PC-3 (cell line): Measurements from ENCODE around the gene DPYSL3. TPM values are rescaled to one million over a fixed set of nuclear protein-coding genes. Genes with fewer than 3 reads are reported as not detected.

Source experiments
- ATAC-seq: fragments of 200-7000 bp; cut with Tn5 transposase; 2 replicates; pipeline ENCODE4 v1.9.1; 2020; ENCODE audit warnings: mild to moderate bottlenecking, moderate library complexity
- BruUV-seq: library from RNA; stranded (reverse); fragments of 400-500 nt; replicated peaks from 2 replicates; lab custom pipeline; 2021; lab: Mats Ljungman, UMichigan
- CTCF ChIA-PET: fragments of 300-600 bp; sonication (Branson Sonifier 250); formaldehyde crosslinking; loops from one replicate; lab custom pipeline; 2022; ENCODE audit warnings: antibody characterized with exemption; lab: Charles Lee
- POLR2A ChIA-PET: fragments of 300-600 bp; sonication (Branson Sonifier 250); formaldehyde crosslinking; loops from one replicate; lab custom pipeline; 2022; ENCODE audit warnings: antibody characterized with exemption; ENCODE audit not compliant: unreplicated experiment; lab: Charles Lee
- DNase-seq: peaks from one replicate; pipeline ENCODE4 v3.0.0-alpha.2; 2015
- H2AFZ ChIP-seq: fragments of 300-600 bp; sonication (generic); 2 replicates; pipeline ENCODE4 v1.6.0; 2016; ENCODE audit warnings: antibody characterized with exemption, low read length
- H3F3A ChIP-seq: fragments of 300-600 bp; sonication (generic); one replicate; pipeline ENCODE4 v1.6.0; 2017; ENCODE audit warnings: antibody characterized with exemption, low read length, control low read depth, mild to moderate bottlenecking; ENCODE audit not compliant: unreplicated experiment
- H3K27ac ChIP-seq: fragments of 300-600 bp; sonication (generic); 2 replicates; pipeline ENCODE4 v1.5.1; 2016; ENCODE audit warnings: mild to moderate bottlenecking, low read length
- H3K27me3 ChIP-seq: fragments of 300-600 bp; sonication (generic); 2 replicates; pipeline ENCODE4 v1.6.1; 2016; ENCODE audit warnings: low read length, mixed read lengths
- H3K36me3 ChIP-seq: fragments of 300-600 bp; sonication (generic); 2 replicates; pipeline ENCODE4 v1.6.1; 2016; ENCODE audit warnings: low read depth, mixed run types, low read length, mixed read lengths
- H3K4me1 ChIP-seq: fragments of 300-600 bp; sonication (generic); 2 replicates; pipeline ENCODE4 v1.5.1; 2016; ENCODE audit warnings: low read length; ENCODE audit not compliant: insufficient read depth
- H3K4me2 ChIP-seq: fragments of 300-600 bp; sonication (generic); 2 replicates; pipeline ENCODE4 v1.6.0; 2016; ENCODE audit warnings: low read length
- H3K4me3 ChIP-seq: fragments of 300-600 bp; sonication (generic); 2 replicates; pipeline ENCODE4 v1.5.1; 2016; ENCODE audit warnings: mild to moderate bottlenecking, low read length, mixed read lengths
- H3K79me2 ChIP-seq: fragments of 300-600 bp; sonication (generic); 2 replicates; pipeline ENCODE4 v1.6.1; 2017; ENCODE audit warnings: low read length, mixed read lengths
- H3K9ac ChIP-seq: fragments of 300-600 bp; sonication (generic); 2 replicates; pipeline ENCODE4 v1.6.0; 2016; ENCODE audit warnings: mild to moderate bottlenecking, low read length
- H3K9me2 ChIP-seq: fragments of 300-600 bp; sonication (generic); replicated peaks from 2 replicates; pipeline ENCODE4 v1.6.1; 2016; ENCODE audit warnings: mixed run types, low read length, mixed read lengths
- H3K9me3 ChIP-seq: fragments of 300-600 bp; sonication (generic); 2 replicates; pipeline ENCODE4 v1.6.1; 2016; ENCODE audit warnings: low read length, mixed read lengths
- H4K20me1 ChIP-seq: fragments of 300-600 bp; sonication (generic); 2 replicates; pipeline ENCODE4 v1.6.1; 2016; ENCODE audit warnings: low read length, mixed read lengths
- CTCF ChIP-seq: fragments of 300-600 bp; sonication (generic); conservative IDR thresholded peaks from 2 replicates; pipeline ENCODE4 v1.5.1; 2017; ENCODE audit warnings: antibody characterized with exemption, low read depth, mild to moderate bottlenecking, low read length
- EZH2 ChIP-seq: fragments of 300-600 bp; sonication (generic); IDR thresholded peaks from one replicate; pipeline ENCODE4 v1.6.1; 2017; ENCODE audit warnings: antibody characterized with exemption, mild to moderate bottlenecking, low read length; ENCODE audit not compliant: unreplicated experiment
- EZH2phosphoT487 ChIP-seq: fragments of 300-600 bp; sonication (generic); IDR thresholded peaks from 2 replicates; pipeline ENCODE4 v1.6.1; 2018; ENCODE audit warnings: mild to moderate bottlenecking, antibody characterized with exemption, low read length, borderline replicate concordance
- intact Hi-C: fragments of 100-400 bp; cut with micrococcal nuclease; formaldehyde crosslinking; loops from 2 replicates; pipeline ENCODE4 v1.9.0; 2023
- total RNA-seq: library from RNA; depleted of rRNA; stranded (reverse); fragments of >200 nt; gene quantifications from 2 replicates; pipeline ENCODE4 v1.2.3, GENCODE V29; 2014

The DPYSL3 gene
- total RNA-seq, 1 experiment from 2014 or later: 20.6 TPM

DNA sequence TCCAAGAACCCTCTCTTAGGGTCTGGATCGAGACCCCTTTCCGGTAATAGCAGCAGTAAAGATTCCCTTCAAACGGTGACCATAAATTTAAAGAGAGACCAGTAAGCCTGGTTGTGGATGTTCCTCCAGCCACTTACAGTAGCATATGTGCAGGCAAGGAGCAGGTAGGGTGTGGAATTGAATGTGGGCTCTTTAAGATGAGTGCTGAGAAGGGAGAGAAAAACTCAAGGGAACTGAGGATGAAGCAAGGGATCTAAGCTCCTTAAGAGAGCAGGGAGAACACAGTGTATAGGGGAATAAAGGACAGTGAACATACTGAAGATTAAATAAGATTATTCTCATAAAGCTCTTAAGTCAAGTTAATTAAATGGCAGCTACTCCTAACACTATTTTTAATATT lies 51.3 kb downstream of the DPYSL3 start:
- intact Hi-C loops: no loop called here
- TF ChIP-seq EZH2 (no peak), CTCF (no peak), EZH2phosphoT487 (no peak)
- ATAC-seq (no peak), DNase-seq (no peak)
- Histone ChIP-seq H3K27me3 (no peaks in the 10 kb centered on the region), H3K4me3 (no peak overlapping the region), H3K4me2 (no peak overlapping the region), H3K9ac (no peak overlapping the region), H3K9me2 (no peaks in the 10 kb centered on the region), H2AFZ (no peak overlapping the region), H3K27ac (no peak overlapping the region), H3F3A (no peaks in the 10 kb centered on the region), H3K36me3 (no peaks in the 10 kb centered on the region), H4K20me1 (no peaks in the 10 kb centered on the region), H3K79me2 (no peaks in the 10 kb centered on the region), H3K4me1 (no peaks in the 10 kb centered on the region; the same call in 1 of the 2 replicates), H3K9me3 (no peaks in the 10 kb centered on the region)
- POLR2A ChIA-PET: no interaction called here
- BruUV-seq: no TSS peak
- CTCF ChIA-PET: no interaction called here

- H3K27ac ChIP-seq: no peak overlapping the region
- H3F3A ChIP-seq: no peaks in the 10 kb centered on the region
- no peak overlapping the region for H3K4me3 ChIP-seq
- H3K9ac ChIP-seq: no peak overlapping the region
- H3K36me3 ChIP-seq: no peaks in the 10 kb centered on the region
- no peaks in the 10 kb centered on the region for H4K20me1 ChIP-seq
- ChIA-PET CTCF (no interaction called here), POLR2A (no interaction called here)
- H3K27me3 ChIP-seq: peaks cover 4% of the 10 kb centered on the region
- H3K4me1 ChIP-seq: no peaks in the 10 kb centered on the region; the same call in 1 of the 2 replicates
- ATAC-seq (no peak), DNase-seq (no peak)
- no peak overlapping the region for H3K4me2 ChIP-seq
- no peak for TF ChIP-seq CTCF
- TF ChIP-seq EZH2phosphoT487: no peak
- TF ChIP-seq EZH2: no peak
- no TSS peak for BruUV-seq
- H3K79me2 ChIP-seq: no peaks in the 10 kb centered on the region
- H3K9me2 ChIP-seq: no peaks in the 10 kb centered on the region
- no peak overlapping the region for H2AFZ ChIP-seq
- H3K9me3 ChIP-seq: no peaks in the 10 kb centered on the region
- intact Hi-C loops: loop anchor here (2.0 kb wide), 1 partner anchor 53 kb away; no protein-coding TSS in a partner anchor
These were observed 53.9 kb downstream of the DPYSL3 start for GRCh38 chr5:147455822-147456450.

DNA sequence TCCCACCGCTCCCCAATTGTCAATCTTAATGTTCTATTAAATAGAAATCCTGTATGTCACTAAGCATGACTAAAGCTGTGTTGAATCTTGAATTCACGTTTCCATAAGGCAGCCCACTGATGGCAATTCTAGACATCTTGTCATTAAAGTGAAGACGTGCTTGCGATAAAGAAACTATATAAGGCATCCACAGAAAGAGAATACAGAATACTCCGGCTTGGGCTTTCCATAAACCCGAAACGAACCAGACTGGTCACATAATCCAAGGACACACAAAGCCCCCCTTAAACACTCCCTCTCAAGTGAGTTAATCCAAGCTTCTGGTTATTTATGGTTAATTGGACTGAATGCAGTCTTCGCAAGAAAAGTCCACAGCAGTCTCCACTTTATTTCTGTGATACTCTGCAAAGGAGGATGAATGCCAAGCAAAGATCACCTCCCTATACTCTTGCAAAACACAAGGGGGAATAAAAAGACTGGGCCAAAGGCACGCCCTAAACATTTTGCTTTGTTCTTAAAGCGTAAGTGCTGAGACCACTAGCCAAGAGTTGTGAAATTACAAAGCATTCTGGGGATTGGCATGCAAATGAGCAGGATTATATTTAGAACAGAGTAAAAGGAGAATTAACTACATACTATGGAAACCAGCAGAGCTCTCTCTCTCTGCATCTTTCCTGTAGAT lies 54.7 kb downstream of the DPYSL3 start:
- intact Hi-C loops: loop anchor here (1.0 to 2.0 kb wide), 3 partner anchors 54 to 123 kb away; no protein-coding TSS in a partner anchor
- H3F3A ChIP-seq: no peaks in the 10 kb centered on the region
- H3K4me2 ChIP-seq: no peak overlapping the region
- no peak overlapping the region for H3K27ac ChIP-seq
- ChIA-PET POLR2A (no interaction called here), CTCF (no interaction called here)
- H3K9me2 ChIP-seq: no peaks in the 10 kb centered on the region
- H3K9me3 ChIP-seq: no peaks in the 10 kb centered on the region
- no peaks in the 10 kb centered on the region for H4K20me1 ChIP-seq
- no peak for TF ChIP-seq CTCF
- TF ChIP-seq EZH2: no peak
- TF ChIP-seq EZH2phosphoT487: no peak
- no peaks in the 10 kb centered on the region; the same call in 1 of the 2 replicates for H3K4me1 ChIP-seq
- no peak overlapping the region for H3K4me3 ChIP-seq
- peaks cover 4% of the 10 kb centered on the region for H3K27me3 ChIP-seq
- H3K79me2 ChIP-seq: no peaks in the 10 kb centered on the region
- no peaks in the 10 kb centered on the region for H3K36me3 ChIP-seq
- H2AFZ ChIP-seq: no peak overlapping the region
- H3K9ac ChIP-seq: no peak overlapping the region
- BruUV-seq: no TSS peak
- DNase-seq (no peak), ATAC-seq (no peak)
